ENCODE results near the gene CA5B.
A peak's percentile ranks its signal among the peaks of the same experiment; 100 is the strongest.
"Not testable (repeated sequence)": the region's sequence is repeated elsewhere in the genome, so short reads cannot be mapped to it uniquely, and the experiment has no call there.

The CA5B gene

GRCh38 chrX:15814771-15815365 lies 76.8 kb downstream of the CA5B start:
- no peak for DNase-seq (ENCODE audit: low read depth in 2 of 2)

- no peak for DNase-seq (ENCODE audit: low read depth in 2 of 2)
These were observed 77.8 kb downstream of the CA5B start for GRCh38 chrX:15815779-15816437.

- no peak for DNase-seq (ENCODE audit: low read depth in 2 of 2)
These were observed 78.4 kb downstream of the CA5B start for GRCh38 chrX:15816438-15816809.

- peak in 1 of 2 donors; percentile 3 for DNase-seq (ENCODE audit: low read depth in 2 of 2)
These were observed 78.8 kb downstream of the CA5B start for GRCh38 chrX:15816886-15817285.

- DNase-seq (ENCODE audit: low read depth in 2 of 2): no peak
These were observed 82.3 kb downstream of the CA5B start for GRCh38 chrX:15820106-15821073.

- no peak for DNase-seq (ENCODE audit: low read depth in 2 of 2)
These were observed 84.9 kb downstream of the CA5B start for GRCh38 chrX:15822922-15823321.

GRCh38 chrX:15825936-15826335 lies 87.9 kb downstream of the CA5B start:
- DNase-seq (ENCODE audit: low read depth in 2 of 2): no peak

GRCh38 chrX:15829217-15829616 lies 91.1 kb downstream of the CA5B start:
- DNase-seq (ENCODE audit: low read depth in 2 of 2): no peak

- DNase-seq (ENCODE audit: low read depth in 2 of 2): not testable (repeated sequence)
These were observed 93.3 kb downstream of the CA5B start for GRCh38 chrX:15831347-15831746.

- no peak for DNase-seq (ENCODE audit: low read depth in 2 of 2)
These were observed 96.0 kb downstream of the CA5B start for GRCh38 chrX:15834053-15834452.

GRCh38 chrX:15834827-15835595 lies 96.9 kb downstream of the CA5B start:
- no peak for DNase-seq (ENCODE audit: low read depth in 2 of 2)
